Stimulated activated CD4-positive, alpha-beta T cell treated with anti-CD3 and anti-CD28 coated beads, Interleukin-4, amount 100 ng/mL, for 1 hour (primary cell): Measurements from ENCODE around the gene PCDHGA8.

ENCODE experiments used
- DNase-seq: peaks from one replicate; pipeline ENCODE4 v3.0.0-alpha.2; 2020

Gene PCDHGA8

GRCh38 chr5:141434006-141434405 is 41.6 kb downstream of the PCDHGA8 start:
- no peak for DNase-seq

GRCh38 chr5:141437221-141437620 is 44.8 kb downstream of the PCDHGA8 start:
- no peak for DNase-seq

GRCh38 chr5:141439411-141440141 is 47.1 kb downstream of the PCDHGA8 start:
- no peak for DNase-seq

DNA sequence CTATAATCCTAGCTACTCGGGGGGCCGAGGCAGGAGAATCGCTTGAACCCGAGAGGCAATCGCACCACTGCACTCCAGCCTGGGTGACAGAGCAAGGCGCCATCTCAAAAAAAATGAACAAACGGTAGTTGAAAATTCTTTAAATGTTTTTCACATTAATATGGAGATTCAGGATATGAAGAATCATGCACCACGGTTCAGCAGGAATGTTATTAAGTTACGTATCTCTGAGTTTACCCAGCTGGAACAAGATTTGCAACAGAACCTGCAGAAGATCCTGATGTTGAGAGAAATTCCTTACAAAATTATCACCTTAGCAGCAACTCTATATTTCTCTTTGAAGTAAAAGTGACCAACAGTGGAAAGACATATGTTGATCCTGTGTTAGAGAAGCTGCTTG is 47.9 kb downstream of the PCDHGA8 start:
- no peak for DNase-seq

- no peak for DNase-seq
Measured at GRCh38 chr5:141441571-141442170, 49.2 kb downstream of the PCDHGA8 start.
